ENCODE results near the gene NFIA. TPM values are rescaled to one million over a fixed set of nuclear protein-coding genes. Genes with fewer than 3 reads are reported as not detected.

NFIA gene
- total and polyA plus RNA-seq, 12 donors = 15.6 to 109 (median 66.3) TPM

- WGBS, 4 donors = 31 to 55% (median 33%) methylated on average over 9 of the region's 9 CpGs
- H3K36me3 ChIP-seq (replicated peaks in 1 of 2) = no peaks in the 10 kb centered on the region
- peak overlapping the region; percentile 63 to 87 (median 75) for H3K27ac ChIP-seq
- no peaks in the 10 kb centered on the region for H3K9me3 ChIP-seq (replicated peaks in 1 of 3)
- intact Hi-C loops (cut with DNase I) = no loop called here
- peak overlapping the region in 1 of 4 donors; percentile 21 for H3K4me3 ChIP-seq
- no peaks in the 10 kb centered on the region for H3K27me3 ChIP-seq
- TF ChIP-seq POLR2A (IDR thresholded peaks at IDR 0.05) = no peak
- TF ChIP-seq CTCF (IDR thresholded peaks at IDR 0.05) = no peak
- H3K4me1 ChIP-seq (replicated peaks in 1 of 2) = peaks cover 44 to 54% of the 10 kb centered on the region in 2 donors
- no peak for DNase-seq
These were observed 59.1 kb downstream of the NFIA start for GRCh38 chr1:61141288-61142042.

GRCh38 chr1:61142043-61142440 lies 59.7 kb downstream of the NFIA start:
- Histone ChIP-seq H3K36me3 (replicated peaks in 1 of 2) (no peaks in the 10 kb centered on the region), H3K9me3 (replicated peaks in 1 of 3) (no peaks in the 10 kb centered on the region), H3K27ac (peak overlapping the region; percentile 63 to 87 (median 75)), H3K4me1 (replicated peaks in 1 of 2) (peaks cover 44 to 54% of the 10 kb centered on the region in 2 donors), H3K27me3 (no peaks in the 10 kb centered on the region), H3K4me3 (peak overlapping the region in 1 of 4 donors; percentile 21)
- no peak for TF ChIP-seq POLR2A (IDR thresholded peaks at IDR 0.05)
- TF ChIP-seq CTCF (IDR thresholded peaks at IDR 0.05) = no peak
- no peak for DNase-seq
- intact Hi-C loops (cut with DNase I) = no loop called here
- WGBS, 4 donors = 49 to 51% (median 49%) methylated on average over 1 of the region's 1 CpG

DNA sequence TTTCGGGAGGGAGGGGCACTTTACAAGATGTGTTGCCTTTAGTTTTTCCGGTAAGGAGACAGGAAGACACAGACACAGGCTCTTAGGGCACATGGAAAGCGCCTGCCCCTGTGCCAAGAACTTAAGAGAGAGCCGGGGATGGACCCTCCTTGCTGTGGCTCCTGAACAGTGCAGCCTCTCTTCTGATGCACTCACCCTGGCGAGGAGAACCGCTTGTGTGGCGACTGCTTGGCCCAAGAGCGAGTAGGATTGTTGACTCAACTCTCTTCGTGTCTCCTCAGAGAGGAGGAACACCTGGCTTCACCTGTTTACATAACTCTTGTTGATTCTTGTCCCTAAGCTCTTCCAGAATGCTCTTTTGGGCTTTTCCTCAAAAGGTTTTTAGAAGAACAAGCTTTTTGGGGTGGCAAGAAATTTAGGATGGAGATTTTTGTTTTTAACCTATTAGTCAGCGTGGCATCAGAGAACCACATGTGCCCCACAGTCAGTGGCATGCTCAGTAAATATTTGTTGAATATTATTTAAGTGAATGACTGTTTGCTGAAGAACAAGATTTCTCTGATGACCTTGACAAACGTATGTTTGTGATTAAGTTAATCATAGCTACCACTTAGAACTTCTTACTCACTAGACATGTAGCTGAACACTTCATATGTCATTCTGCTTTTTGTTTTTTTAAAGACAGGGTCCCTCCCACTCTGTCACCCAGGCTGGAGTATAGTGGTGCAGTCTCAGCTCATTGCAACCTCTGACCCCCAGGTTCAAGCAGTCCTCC lies 60.6 kb downstream of the NFIA start:
- peaks cover 44 to 54% of the 10 kb centered on the region in 2 donors for H3K4me1 ChIP-seq (replicated peaks in 1 of 2)
- WGBS, 4 donors = 84 to 90% (median 85%) methylated on average over 10 to 11 of the region's 11 CpGs

More for the DNA sequence above, 60.6 kb downstream of the NFIA start:
- intact Hi-C loops (cut with DNase I) = no loop called here
- no peak for DNase-seq
- Histone ChIP-seq H3K4me3 (no peak overlapping the region), H3K27ac (peak overlapping the region in 4 of 5 donors; percentile 48 to 83 (median 72)), H3K9me3 (replicated peaks in 1 of 3) (no peaks in the 10 kb centered on the region), H3K36me3 (replicated peaks in 1 of 2) (no peaks in the 10 kb centered on the region), H3K27me3 (no peaks in the 10 kb centered on the region)
- TF ChIP-seq CTCF (IDR thresholded peaks at IDR 0.05) = no peak
- TF ChIP-seq POLR2A (IDR thresholded peaks at IDR 0.05) = no peak
